ENCODE measurements around the gene MREG. TPM values are rescaled to one million over a fixed set of nuclear protein-coding genes. Genes with fewer than 3 reads are reported as not detected.

The MREG gene
- total and polyA plus RNA-seq, 2 experiments from 2014 or later, result 19.4 to 25.3 TPM

GRCh38 chr2:215929602-215930335 is 83.6 kb downstream of the MREG start (continued):
- TF ChIP-seq STAT1 (IDR thresholded peaks at IDR 0.05; ENCODE audit: unreplicated experiment) (no peak), REST (IDR thresholded peaks at IDR 0.05; ENCODE audit: unreplicated experiment) (no peak), CTCF (conservative IDR thresholded peaks at IDR 0.05; ENCODE audit: low read depth in 2 of 2) (no peak), EZH2 (IDR thresholded peaks at IDR 0.05; ENCODE audit: low read depth, unreplicated experiment) (no peak), ZNF114 (CRISPR knock-in tag; IDR thresholded peaks at IDR 0.05) (no peak), NANOG (IDR thresholded peaks at IDR 0.05; ENCODE audit: borderline replicate concordance) (no peak)

GRCh38 chr2:215928086-215928485 is 85.3 kb downstream of the MREG start:
- H3K9me3 Mint-ChIP-seq, result peaks cover 5% of the 10 kb centered on the region; the same call in 1 of the 3 replicates
- H3K4me1 ChIP-seq (ENCODE audit: insufficient read depth), result peaks cover 18% of the 10 kb centered on the region
- TF ChIP-seq ZNF114 (CRISPR knock-in tag; IDR thresholded peaks at IDR 0.05) (no peak), CREB1 (CRISPR knock-in tag; IDR thresholded peaks at IDR 0.05; ENCODE audit: low read depth) (no peak), STAT1 (IDR thresholded peaks at IDR 0.05; ENCODE audit: unreplicated experiment) (no peak), EZH2phosphoT487 (IDR thresholded peaks at IDR 0.05; ENCODE audit: unreplicated experiment) (no peak), REST (IDR thresholded peaks at IDR 0.05; ENCODE audit: unreplicated experiment) (no peak), EZH2 (IDR thresholded peaks at IDR 0.05; ENCODE audit: low read depth, unreplicated experiment) (no peak)

More at GRCh38 chr2:215928086-215928485, 85.3 kb downstream of the MREG start:
- Mint-ChIP-seq H3K4me3 (no peak overlapping the region; the same call in 2 of the 3 replicates), H3K36me3 (ENCODE audit: low read depth) (peaks cover 41% of the 10 kb centered on the region), H3K4me1 (peaks cover 57% of the 10 kb centered on the region), H3K27ac (peak overlapping the region; percentile 72; the same call in 1 of the 2 replicates), H3K27me3 (ENCODE audit: insufficient read depth, low read depth, poor library complexity) (peaks cover 2% of the 10 kb centered on the region)
- no peak for DNase-seq (ENCODE audit: low spot score)
- Histone ChIP-seq H3K79me2 (replicated peaks; ENCODE audit: insufficient read depth) (peaks cover 11% of the 10 kb centered on the region), H3K27ac (ENCODE audit: low read depth) (peak overlapping the region; percentile 90), H3F3A (replicated peaks; ENCODE audit: low read depth) (0 out of 2 replicates have a peak, but pooled peaks cover 13% of the 10 kb centered on the region), H3K4me3 (0 out of 2 replicates have a peak overlapping the region, but pooled peaks have one; percentile 17), H3K27me3 (ENCODE audit: insufficient read depth) (no peaks in the 10 kb centered on the region), H3K4me2 (no peak overlapping the region), H3K9me2 (ENCODE audit: insufficient read depth) (peaks cover 6% of the 10 kb centered on the region; the same call in 1 of the 2 replicates), H3K36me3 (ENCODE audit: insufficient read depth) (peaks cover 20% of the 10 kb centered on the region), H2AFZ (no peak overlapping the region), H4K20me1 (replicated peaks; ENCODE audit: insufficient read depth) (no peaks in the 10 kb centered on the region)
- ATAC-seq, result no peak

Measured in GM23338 (cell line).